GM21528 (cell line): ENCODE results near the gene PANK1.
A peak's percentile ranks its signal among the peaks of the same experiment; 100 is the strongest.
"Not testable (repeated sequence)": the region's sequence is repeated elsewhere in the genome, so short reads cannot be mapped to it uniquely, and the experiment has no call there.

Source experiments
- ATAC-seq: cut with Tn5 transposase; IDR thresholded peaks from one replicate; pipeline ENCODE4 v1.9.1; 2021; ENCODE audit warnings: mild to moderate bottlenecking, moderate library complexity; ENCODE audit not compliant: unreplicated experiment, low FRiP score

PANK1 gene

DNA sequence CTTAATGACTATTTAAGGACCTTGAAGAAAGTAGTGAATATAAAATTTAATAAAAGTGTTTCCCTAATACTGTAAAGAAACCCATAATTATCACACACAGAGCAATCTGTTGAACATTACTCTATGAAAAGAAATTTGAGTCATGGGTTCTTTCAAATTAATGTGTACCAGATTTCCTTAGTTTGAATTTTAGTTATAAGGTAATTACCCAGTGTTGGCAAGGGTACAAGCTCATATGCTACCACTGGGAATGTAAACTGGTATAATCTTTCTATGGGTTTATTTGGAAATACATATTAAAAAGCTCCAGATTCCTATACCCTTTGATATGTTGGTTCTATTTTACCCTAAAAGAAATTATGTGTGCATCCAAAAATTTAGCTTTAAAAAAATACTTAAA, 22.9 kb downstream of the PANK1 start:
- ATAC-seq = no peak

DNA sequence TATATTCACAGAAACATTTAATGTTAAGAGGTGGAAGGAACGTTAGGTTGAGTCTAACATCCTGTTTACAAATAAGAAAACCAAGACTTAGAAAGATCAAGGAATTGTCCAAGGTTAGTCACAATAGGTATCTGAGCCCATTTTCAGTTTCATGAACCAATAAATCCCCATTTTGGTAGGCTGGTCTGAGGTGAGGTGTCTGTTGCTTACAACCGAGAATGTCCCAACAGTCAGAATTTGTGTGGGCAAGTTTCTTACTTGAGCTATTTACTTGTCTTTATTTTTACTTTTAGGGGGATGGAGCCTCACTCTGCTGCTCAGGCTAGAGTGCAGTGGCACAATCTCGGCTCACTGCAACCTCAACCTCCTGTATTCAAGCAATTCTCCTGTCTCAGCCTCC, 23.6 kb downstream of the PANK1 start:
- no peak for ATAC-seq

DNA sequence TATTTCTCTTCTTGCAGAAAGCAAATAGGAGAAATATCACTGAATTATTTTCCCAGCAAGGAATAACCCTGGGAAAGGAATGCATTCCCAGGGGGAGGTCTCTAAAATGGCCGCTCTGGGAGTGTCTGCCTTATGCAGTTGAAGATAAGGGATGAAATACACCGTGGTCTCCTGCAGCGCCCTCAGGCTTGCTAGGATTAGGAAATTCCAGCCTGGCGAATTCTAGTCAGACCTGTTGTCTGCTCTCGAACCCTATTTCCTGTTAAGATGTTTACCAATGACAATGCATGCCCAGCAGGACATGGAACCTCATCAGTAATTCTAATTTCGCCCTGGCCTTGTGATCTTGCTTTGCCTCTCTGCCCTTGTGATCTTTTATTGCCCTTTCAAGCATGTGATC, 24.7 kb downstream of the PANK1 start:
- ATAC-seq = not testable (repeated sequence)

DNA sequence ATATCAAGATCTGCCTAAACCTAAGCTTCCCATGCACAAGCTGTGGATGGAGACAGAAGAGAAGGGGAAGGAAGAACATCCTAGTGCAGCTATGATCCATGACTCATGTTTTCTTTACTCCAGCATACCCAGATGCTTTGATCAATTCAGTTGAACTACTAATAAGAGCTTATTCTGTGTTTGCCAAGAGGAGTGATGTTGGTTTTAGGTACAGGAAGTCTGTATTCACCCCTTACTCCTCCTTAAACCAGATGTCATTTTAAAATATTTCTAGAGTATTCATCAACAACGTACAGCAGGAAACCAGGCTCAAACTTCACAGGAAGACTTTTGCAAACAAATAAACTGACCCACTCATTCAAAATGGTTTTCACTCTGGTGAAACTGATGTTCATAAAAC, 29.2 kb downstream of the PANK1 start:
- no peak for ATAC-seq

DNA sequence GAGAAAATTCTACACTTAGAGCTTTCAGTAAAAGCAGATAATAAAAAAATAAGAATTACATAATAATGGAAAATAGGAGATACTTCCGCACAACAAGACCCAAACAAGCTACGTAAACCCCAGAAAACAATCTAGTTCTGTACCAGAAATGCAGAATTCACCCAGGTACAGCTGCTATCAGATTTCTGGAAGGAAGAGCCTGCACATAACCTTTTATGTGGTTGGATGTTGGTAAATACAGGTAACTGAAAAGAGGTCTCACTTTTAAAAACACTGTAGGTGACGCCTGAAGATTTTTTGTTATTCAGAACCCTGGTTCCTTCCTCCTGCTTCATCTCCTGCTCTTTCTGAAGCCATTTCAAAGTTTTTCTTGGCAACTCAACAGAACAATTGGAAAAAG, 29.9 kb downstream of the PANK1 start:
- ATAC-seq = no peak

DNA sequence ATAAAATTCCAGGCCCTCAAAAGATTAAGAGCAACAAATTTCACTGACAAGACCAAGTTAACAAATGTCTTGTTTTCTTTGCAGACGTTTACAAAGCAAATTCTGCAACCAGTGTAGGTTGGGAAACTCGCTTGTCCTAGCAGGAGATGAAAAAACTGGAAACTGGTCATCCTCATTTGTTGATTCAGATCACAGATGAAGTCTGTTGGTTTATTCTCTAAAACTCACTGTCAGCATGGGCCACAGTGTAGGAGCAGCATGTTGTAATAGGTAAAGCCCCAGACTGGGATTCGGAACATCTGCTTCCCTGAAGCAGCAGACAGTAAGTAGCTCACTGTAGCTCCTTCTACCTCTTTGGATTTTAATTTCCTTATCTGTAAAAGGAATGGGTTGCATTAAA, 31.5 kb downstream of the PANK1 start:
- ATAC-seq = no peak

DNA sequence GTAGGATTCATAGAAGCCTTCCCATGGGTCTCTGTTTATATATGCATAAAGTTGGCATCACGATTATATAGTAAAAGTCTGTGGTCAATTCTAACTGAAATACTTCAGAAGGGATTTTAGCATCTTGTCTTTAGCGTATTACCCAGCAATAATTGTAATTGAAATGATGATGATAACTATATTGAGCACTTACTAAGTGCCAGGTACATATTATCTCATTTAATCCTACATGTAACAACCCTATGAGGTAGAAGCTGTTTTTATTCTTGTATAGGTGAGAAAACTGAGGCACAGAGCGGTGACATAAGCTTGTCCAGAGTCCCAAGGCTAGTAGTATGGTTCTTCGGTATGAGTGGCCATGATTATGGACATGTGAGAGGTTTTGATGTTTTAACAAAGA, 33.8 kb downstream of the PANK1 start:
- ATAC-seq = no peak

DNA sequence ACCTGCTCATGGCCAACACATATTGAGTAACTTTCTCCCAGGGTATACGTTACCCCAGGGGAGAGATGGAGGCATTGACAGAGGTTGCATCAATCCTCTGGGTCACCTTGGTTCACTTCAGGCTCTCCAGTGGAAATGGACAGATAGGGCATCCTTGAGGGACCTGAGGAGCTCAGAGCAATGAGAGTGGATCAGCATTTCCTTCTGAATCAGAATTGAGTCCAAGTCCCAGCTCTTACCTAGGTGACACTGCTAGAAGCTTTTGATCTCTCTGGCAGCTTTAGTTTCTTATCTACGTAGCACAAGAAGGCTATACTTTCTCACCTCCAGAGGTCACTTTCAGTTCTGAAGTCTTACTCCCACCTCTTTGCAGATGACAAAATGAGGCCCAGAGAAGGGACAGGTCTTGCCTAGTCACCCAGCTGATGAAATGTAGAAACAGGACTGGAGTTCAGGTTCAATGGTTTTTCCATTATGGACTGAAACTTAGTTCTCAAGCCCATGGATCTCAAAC, 35.2 kb downstream of the PANK1 start:
- peak; percentile 85 for ATAC-seq

DNA sequence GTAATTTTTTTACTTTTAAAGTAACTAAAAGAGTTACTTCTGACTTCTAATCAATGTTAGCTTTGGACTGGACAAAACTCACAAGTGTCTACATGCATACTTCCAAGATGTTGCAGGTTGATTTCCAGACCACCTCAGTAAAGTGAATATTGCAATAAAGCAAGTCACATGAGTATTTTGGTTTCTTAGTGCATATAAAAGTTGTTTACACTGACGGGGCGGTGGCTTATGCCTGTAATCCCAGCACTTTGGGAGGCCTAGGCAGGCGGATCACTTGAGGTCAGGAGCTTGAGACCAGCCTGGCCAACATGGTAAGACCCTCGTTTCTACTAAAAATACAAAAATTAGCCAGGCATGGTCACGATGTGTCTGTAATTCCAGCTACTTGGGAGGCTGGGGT, 40.8 kb downstream of the PANK1 start:
- ATAC-seq = no peak

DNA sequence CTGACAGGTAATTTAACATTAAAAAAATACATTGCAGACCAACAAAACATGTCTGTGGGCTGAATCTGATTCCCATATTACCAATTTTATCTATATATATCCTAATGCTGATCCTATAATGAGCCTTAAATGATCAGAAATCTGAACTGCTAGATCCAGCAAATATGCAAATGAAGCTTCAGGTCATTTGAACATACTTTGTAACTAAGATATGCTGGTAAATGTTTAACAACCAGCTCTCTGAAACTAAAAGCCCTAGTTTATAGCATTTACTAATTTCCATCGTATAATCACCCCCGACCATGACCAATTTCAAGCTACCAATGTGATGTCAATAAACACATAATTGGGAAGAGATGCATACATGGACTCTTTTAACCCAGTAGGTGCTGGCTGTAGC, 42.1 kb downstream of the PANK1 start:
- no peak for ATAC-seq

DNA sequence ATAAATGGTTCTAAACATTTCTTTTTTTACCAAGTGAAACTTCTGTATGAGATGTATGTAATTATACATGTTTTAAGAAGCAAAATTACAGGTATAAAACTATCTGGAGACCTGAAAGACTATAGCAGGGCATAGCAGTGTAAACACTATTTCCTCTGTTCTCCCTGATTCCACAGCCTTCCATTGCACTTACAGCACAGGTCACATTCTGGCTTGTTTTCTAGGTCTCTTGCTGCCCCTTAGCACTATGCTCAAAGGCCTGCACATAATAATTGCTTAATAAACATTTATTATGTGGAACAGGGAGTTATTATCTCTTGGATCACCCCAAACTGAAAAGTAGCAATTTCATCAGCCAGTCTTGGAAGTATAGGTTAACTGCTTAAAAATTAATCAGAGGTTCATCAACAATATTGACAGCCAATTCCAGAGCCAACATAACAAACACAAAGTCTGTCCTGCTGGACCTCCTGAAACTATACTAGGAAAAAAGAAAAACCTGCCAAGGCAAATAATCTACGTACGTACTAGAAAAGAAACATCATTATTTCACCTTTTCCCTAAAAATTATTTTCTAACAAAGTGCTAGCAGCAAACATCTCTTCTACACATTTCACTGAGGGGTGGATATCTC, 43.2 kb downstream of the PANK1 start:
- ATAC-seq = no peak

DNA sequence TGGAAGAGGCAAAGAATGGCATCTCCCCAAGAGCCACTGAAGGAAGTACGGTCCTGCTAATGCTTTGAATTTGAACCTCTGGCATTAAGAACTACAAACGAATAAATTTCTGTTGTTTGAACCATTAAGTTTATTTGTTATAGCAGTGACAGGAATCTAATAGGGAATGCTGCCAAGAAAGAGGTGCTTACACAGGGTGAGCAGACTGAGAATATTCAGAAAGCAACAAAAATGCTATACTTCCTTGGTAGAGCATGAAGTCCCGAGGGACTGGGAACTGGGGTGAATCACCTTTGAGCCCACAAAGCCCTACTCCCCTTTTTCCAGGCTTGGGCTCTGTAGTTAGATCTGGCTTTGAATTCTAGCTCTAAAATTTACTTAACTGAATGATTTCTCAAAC, 45.0 kb downstream of the PANK1 start:
- no peak for ATAC-seq

DNA sequence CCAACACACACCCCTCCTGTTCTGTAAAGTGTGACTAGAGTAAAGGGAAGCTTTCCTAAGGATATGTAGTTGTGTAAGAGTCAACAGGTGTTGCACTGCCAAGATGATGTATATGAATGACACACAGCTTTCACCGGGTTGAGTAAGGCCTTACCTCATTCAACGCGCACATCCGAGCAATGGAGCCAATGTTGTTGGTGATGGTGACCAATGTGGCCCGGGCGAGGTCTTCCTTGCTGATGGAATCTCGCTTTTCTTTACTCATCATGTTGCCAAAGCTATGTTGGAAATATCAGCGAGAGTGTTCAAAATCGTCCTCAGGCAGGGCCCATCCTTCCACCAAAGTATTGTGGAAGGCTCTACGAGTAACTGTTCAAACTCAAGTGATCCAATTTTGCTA, 52.0 kb downstream of the PANK1 start:
- no peak for ATAC-seq

DNA sequence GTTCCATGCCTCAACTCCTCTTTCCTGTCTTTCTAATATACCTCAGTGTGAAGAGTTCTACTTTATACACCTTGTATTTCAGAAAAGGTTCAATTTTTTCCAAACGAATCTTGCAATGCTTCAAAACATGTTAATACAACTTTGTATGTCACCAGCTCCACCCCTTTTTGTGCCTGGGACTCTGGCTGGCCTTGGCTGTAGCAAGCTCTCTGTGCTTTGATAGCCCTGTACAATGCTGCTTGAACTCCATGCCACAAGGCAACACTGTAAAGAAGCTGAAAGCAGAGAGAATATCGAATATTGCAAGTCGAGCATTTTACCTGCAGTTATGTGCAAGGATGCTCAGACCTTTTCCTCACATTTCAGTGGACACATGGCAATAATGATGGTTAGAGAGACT, 52.5 kb downstream of the PANK1 start:
- no peak for ATAC-seq

DNA sequence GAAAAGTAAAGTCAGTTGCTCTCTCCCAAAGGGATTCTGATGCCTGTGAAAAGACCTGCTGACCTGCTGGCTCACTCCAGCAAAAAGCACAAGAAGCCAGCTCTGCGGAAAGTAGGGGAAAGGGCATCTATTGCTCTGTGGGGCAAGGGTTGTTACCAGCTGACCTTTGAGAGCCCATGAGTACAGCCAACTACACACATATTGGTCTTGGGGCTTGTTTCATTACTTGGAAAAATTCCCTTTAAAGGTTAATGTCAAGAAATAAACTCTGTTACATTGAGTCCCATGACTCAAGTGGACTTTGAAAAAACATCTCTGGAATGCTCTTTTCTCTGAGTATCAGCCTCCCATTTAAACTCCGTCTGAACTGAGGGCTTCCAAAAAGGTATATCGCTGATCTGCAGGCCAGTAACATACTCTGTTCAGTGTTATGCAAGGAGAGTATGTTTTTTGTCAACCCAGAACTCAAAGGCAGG, 53.2 kb downstream of the PANK1 start:
- ATAC-seq = no peak

DNA sequence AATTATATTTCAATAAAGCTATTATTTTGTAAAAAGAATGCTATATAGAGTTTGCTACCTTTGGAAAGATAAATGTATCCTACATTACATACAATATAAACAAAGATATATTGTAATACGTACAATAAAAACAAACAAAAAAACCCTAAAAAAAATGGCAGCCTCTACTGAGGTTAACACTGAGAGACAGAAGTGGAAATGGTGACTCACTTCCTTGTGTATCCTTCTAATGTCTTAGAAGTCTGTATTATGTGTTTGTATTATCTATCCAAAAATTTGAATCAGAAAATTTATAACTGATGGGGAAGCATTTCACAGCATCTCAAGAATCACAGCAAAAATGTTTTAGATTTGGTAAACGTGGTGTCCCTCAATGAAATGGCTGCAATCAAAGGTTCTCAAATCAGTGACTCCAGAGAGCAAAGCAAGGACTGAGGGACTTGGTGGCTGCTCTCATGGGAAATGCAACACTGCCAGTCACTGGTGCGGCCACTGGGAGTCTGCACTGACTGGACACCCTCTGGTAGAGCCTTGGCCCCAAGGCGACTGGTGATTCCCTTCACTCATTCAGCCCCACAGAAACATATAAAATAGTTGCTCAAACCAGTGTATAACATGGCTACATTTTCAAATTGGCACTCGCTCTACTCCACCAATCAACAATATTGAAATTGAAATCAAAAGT, 53.8 kb downstream of the PANK1 start:
- no peak for ATAC-seq

DNA sequence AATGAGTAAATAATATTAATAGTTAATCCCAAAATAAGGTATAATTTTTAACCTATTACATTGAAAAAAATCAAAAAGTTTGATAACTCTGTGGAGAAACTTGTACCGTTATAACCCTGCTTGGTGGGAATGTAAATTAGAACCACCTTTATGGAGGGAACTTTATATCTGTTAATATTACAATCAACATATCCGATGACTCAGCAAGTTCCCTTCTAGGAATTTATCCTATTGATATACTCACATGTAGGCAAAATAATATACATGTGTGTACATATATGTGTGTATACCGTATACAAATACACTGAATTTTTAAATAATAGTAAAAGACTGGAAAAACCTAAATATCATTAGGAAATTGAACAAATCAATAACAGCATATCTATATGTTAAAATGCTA, 54.7 kb downstream of the PANK1 start:
- no peak for ATAC-seq

DNA sequence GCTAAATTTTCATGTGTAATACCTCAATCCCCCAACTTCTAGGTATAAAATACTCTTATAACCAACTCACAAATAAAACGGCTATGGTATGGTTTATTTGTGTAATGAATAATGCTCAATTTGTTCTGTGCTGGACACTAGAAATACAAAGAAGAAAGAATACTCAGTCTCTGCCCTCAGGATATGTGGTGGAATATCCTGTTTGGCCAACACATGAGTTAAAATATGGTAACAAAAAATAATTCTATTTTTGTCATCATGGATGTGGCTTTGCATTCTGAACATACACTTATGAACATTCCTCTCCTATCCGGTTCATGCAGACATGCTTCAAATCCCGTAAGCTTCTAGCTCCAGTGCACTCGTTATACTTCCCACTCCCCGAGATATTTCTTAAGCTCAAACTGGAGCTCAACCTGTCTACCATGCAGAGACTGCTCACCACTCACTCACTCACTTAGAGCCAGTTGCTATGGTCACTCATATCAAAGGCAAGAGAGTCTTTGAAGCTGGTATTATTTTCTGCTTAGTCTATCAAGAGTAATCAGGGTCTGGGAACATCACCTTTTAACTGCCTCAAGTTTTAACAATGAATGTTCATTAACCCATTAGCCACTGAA, 55.8 kb downstream of the PANK1 start:
- ATAC-seq = no peak

DNA sequence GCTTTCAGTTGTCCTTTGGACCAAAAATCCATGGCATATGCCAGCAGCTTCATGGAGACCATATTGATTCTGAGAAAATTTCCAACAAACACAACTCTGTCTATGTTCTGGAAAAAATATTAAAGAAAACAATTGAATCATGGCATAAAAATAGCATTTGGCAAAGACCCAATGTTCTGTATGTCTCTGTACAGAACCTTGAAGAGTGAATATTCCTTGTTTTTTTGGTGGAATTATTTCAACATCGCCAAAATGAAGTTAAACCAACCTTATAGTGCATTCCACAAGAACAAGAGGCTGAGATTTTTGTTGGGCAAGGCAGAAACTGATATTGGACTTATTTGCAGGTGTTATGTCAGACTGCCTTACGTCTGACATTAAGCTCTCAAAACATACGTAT, 56.4 kb downstream of the PANK1 start:
- ATAC-seq = no peak

DNA sequence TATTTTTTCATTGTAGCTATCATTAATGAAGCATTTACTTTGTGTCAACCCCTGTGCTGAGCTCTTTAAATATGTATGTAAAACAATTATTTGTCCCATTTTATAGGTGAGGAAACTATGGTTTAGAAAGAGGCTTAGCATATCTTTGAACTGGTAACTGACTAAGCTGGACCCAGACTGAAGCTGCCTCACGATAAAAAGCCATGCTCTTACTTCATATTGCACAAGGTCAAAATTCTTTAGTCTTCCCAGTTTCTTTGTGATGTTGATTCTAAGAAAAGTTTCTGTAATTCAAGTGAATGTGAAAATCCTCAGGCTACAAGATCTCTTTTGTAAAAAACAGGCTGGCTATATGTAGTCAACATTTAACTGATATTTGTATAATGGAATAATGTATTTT, 63.0 kb downstream of the PANK1 start:
- ATAC-seq = no peak

DNA sequence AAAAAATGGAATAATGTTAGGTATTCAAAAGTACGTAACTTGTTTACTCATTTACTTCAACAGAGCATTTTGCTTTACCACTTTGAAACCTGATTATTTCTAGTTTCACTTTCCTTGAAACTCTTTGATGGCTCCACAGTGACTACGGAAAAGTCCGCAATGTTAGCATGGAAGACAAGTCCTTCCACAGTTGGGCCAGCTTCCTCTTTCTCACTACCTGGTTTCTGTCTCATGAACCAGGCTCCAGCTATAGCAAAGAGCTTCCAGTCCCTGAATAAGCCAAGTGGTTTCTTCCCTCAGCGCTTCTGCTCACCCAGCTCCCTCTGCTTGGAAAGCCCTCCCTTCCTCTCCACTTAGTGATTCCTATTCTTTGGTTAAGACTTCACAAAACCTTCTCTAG, 64.8 kb downstream of the PANK1 start:
- ATAC-seq = no peak

DNA sequence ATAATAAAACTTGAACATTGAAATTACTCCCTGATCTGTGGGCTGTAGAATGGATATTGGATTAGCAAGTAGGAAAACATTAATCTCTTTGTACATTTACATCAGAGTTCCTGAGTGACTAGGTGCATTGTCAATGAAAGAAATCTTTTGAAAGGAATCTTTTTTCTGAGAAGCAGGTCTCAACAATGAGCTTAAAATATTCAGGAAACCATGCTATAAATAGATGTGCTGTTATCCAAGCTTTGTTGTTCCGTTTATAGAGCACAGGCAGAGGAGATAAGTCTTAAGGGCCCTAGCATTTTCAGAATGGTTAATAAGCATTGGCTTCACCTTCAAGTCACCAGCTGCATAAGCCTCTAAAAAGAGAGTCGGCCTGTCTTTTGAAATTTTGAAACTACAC, 68.3 kb downstream of the PANK1 start:
- no peak for ATAC-seq
